ENCODE data around the gene ARID5B. TPM values are rescaled to one million over a fixed set of nuclear protein-coding genes. Genes with fewer than 3 reads are reported as not detected.
"Not testable (repeated sequence)": the region's sequence is repeated elsewhere in the genome, so short reads cannot be mapped to it uniquely, and the experiment has no call there.

ARID5B gene
- polyA plus RNA-seq, 1 of the 3 experiments (the other 2 are of a cell fraction), result 10.9 TPM

DNA sequence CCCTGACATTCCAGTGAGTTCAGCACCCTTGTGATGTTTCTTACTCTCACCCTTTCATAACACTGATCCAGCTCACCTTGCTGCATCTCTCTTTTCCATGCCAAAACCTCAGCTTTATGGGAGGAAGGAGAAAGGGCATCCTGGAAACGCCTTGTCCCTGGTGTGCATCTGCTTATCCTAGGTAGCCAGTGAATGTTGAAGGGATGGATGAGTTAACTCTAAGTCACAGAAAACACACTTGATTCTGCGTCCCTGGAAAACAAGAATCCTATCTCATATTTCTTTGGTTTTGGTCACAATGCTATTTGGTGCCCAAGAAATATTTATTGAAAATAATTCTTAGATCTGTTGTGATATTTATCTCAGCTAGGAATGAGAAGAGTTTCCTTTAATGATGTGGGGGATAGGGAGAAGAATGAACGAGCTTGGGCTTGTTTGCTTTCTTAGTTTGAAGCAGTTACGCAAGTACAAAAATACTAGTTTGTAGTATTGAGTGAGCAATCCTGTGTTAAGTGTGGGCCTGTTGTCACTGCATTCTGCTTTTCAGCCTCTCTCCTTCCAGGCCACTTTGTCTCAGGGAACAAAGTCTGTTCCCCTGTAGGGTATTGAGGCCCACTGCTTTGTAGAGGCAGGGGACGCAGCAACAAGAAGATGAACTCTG, 126.5 kb downstream of the ARID5B start:
- ChIA-PET POLR2A (no interaction called here), CTCF (interaction anchor here (1.1 to 3.1 kb wide), 2 partner anchors 11 to 217 kb away, joined by 3 to 17 read pairs; no protein-coding TSS in a partner anchor)
- Histone ChIP-seq H3K9me3 (no peaks in the 10 kb centered on the region), H3K27ac (ENCODE audit: low read depth in 2 of 2, low read length in 1 of 2) (peak overlapping the region; percentile 13 to 81; a peak in 3 of 4 replicates), H3F3A (replicated peaks; ENCODE audit: insufficient read depth) (peaks cover 24% of the 10 kb centered on the region), H3K9me2 (no peaks in the 10 kb centered on the region), H4K20me1 (ENCODE audit: insufficient read depth) (no peaks in the 10 kb centered on the region), H3K4me1 (ENCODE audit: control insufficient read depth in 1 of 2, insufficient read depth in 2 of 2, low read depth in 1 of 2, low read length in 1 of 2) (peaks cover 0 to 33% of the 10 kb centered on the region in 2 experiments; a peak in 2 of 4 replicates), H3K9ac (no peak overlapping the region), H3K79me2 (ENCODE audit: insufficient read depth) (peaks cover 16% of the 10 kb centered on the region; the same call in 1 of the 2 replicates), H3K27me3 (ENCODE audit: insufficient read depth) (no peaks in the 10 kb centered on the region), H3K36me3 (replicated peaks in 1 of 2; ENCODE audit: control insufficient read depth in 1 of 2, insufficient read depth in 2 of 2, low read length in 1 of 2) (peaks cover 0 to 5% of the 10 kb centered on the region in 2 experiments), H2AFZ (ENCODE audit: low read depth) (no peak overlapping the region), H3K4me3 (ENCODE audit: low read depth in 2 of 2, low read length in 1 of 2) (no peak overlapping the region), H3K4me2 (peak overlapping the region; percentile 34; the same call in 1 of the 2 replicates)
- TF ChIP-seq RXRA (IDR thresholded peaks at IDR 0.05; ENCODE audit: borderline replicate concordance, low read depth) (no peak), TCF12 (IDR thresholded peaks at IDR 0.05) (peak; percentile 67), FOSL2 (IDR thresholded peaks at IDR 0.05; ENCODE audit: borderline replicate concordance, low read depth) (no peak), TEAD4 (IDR thresholded peaks at IDR 0.05; ENCODE audit: borderline replicate concordance, insufficient read depth) (peak; percentile 6; the same call in 1 of the 2 replicates), EP300 (IDR thresholded peaks at IDR 0.05; ENCODE audit: borderline replicate concordance in 1 of 2, low read depth in 1 of 2, low read length in 1 of 2) (0 out of 4 replicates have a peak, but pooled peaks of 1 of the 2 experiments have one; percentile 46), SMC3 (IDR thresholded peaks at IDR 0.05; ENCODE audit: low read depth, low read length) (no peak)
- TF ChIP-seq, protein P1, sequence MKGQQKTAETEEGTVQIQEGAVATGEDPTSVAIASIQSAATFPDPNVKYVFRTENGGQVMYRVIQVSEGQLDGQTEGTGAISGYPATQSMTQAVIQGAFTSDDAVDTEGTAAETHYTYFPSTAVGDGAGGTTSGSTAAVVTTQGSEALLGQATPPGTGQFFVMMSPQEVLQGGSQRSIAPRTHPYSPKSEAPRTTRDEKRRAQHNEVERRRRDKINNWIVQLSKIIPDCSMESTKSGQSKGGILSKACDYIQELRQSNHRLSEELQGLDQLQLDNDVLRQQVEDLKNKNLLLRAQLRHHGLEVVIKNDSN (IDR thresholded peaks at IDR 0.05; ENCODE audit: borderline replicate concordance, low read depth), result no peak
- TF ChIP-seq, protein P2, sequence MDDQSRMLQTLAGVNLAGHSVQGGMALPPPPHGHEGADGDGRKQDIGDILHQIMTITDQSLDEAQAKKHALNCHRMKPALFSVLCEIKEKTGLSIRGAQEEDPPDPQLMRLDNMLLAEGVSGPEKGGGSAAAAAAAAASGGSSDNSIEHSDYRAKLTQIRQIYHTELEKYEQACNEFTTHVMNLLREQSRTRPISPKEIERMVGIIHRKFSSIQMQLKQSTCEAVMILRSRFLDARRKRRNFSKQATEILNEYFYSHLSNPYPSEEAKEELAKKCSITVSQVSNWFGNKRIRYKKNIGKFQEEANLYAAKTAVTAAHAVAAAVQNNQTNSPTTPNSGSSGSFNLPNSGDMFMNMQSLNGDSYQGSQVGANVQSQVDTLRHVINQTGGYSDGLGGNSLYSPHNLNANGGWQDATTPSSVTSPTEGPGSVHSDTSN (IDR thresholded peaks at IDR 0.05), result peak; percentile 47; the same call in 1 of the 2 replicates
- no peak for DNase-seq
- WGBS (ENCODE audit: low lambda C conversion rate), result 42% methylated on average over 5 of the region's 5 CpGs

DNA sequence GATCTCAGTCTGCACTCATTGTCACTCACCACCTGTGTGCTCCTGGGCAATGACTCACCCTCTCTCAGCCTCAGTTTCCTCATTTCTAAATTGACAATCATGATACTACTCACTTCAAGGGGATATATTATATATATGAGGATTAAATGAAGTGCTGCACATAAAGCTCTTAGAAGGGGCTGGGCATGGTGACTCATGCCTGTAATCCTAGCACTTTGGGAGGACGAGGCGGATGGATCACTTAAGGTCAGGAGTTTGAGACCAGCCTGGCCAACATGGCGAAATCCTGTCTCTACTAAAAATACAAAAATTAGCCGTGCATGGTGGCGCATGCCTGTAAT, 127.0 kb downstream of the ARID5B start:
- DNase-seq; H3K9me2 ChIP-seq; H3K9ac ChIP-seq; H3K36me3 ChIP-seq (replicated peaks in 1 of 2; ENCODE audit: control insufficient read depth in 1 of 2, insufficient read depth in 2 of 2, low read length in 1 of 2); H4K20me1 ChIP-seq (ENCODE audit: insufficient read depth); H2AFZ ChIP-seq (ENCODE audit: low read depth); POLR2A ChIA-PET; H3K9me3 ChIP-seq; H3K27me3 ChIP-seq (ENCODE audit: insufficient read depth); H3K4me3 ChIP-seq (ENCODE audit: low read depth in 2 of 2, low read length in 1 of 2): not testable (repeated sequence)
- CTCF ChIA-PET, result interaction anchor here (1.1 to 3.1 kb wide), 2 partner anchors 10 to 217 kb away, joined by 3 to 17 read pairs; no protein-coding TSS in a partner anchor
- Histone ChIP-seq H3K4me1 (ENCODE audit: control insufficient read depth in 1 of 2, insufficient read depth in 2 of 2, low read depth in 1 of 2, low read length in 1 of 2) (peaks cover 0 to 33% of the 10 kb centered on the region in 2 experiments; a peak in 2 of 4 replicates), H3K4me2 (peak overlapping the region; percentile 34; the same call in 1 of the 2 replicates), H3K27ac (ENCODE audit: low read depth in 2 of 2, low read length in 1 of 2) (peak overlapping the region; percentile 13 to 81; a peak in 3 of 4 replicates), H3F3A (replicated peaks; ENCODE audit: insufficient read depth) (peaks cover 20% of the 10 kb centered on the region), H3K79me2 (ENCODE audit: insufficient read depth) (peaks cover 16% of the 10 kb centered on the region; the same call in 1 of the 2 replicates)
- 90% methylated on average over 5 of the region's 5 CpGs for WGBS (ENCODE audit: low lambda C conversion rate)
- TF ChIP-seq FOSL2 (IDR thresholded peaks at IDR 0.05; ENCODE audit: borderline replicate concordance, low read depth), result 0 out of 2 replicates have a peak, but pooled peaks have one; percentile 12
